NCI-H345 (cell line): Measurements from ENCODE around the gene PPP4R3B.

Source experiments
- DNase-seq: peaks from one replicate; lab custom pipeline; 2025; lab: John Stamatoyannopoulos, UW

PPP4R3B gene

GRCh38 chr2:55511508-55512124 is 105.8 kb downstream of the PPP4R3B start:
- DNase-seq, result peak; percentile 28

- DNase-seq, result no peak
Observed at GRCh38 chr2:55502590-55503141, 114.8 kb downstream of the PPP4R3B start.

- DNase-seq, result no peak
Observed at GRCh38 chr2:55500025-55500424, 117.4 kb downstream of the PPP4R3B start.

- no peak for DNase-seq
Observed at GRCh38 chr2:55498582-55498981, 118.8 kb downstream of the PPP4R3B start.
